Measurements from ENCODE around the gene LDB3.

The LDB3 gene

GRCh38 chr10:86647773-86648703, 20.3 kb upstream of the LDB3 start:
- no peak overlapping the region for H3K27ac Mint-ChIP-seq
- no peaks in the 10 kb centered on the region for H3K36me3 Mint-ChIP-seq
- H3K9me3 Mint-ChIP-seq, result no peaks in the 10 kb centered on the region
- H3K27me3 Mint-ChIP-seq, result no peaks in the 10 kb centered on the region
- H3K4me1 Mint-ChIP-seq, result peaks cover 10% of the 10 kb centered on the region
- no peak overlapping the region for H3K4me3 Mint-ChIP-seq

GRCh38 chr10:86648704-86649427, 19.4 kb upstream of the LDB3 start:
- H3K27ac Mint-ChIP-seq, result no peak overlapping the region
- H3K27me3 Mint-ChIP-seq, result no peaks in the 10 kb centered on the region
- H3K36me3 Mint-ChIP-seq, result no peaks in the 10 kb centered on the region
- no peaks in the 10 kb centered on the region for H3K9me3 Mint-ChIP-seq
- peaks cover 3% of the 10 kb centered on the region for H3K4me1 Mint-ChIP-seq
- no peak overlapping the region for H3K4me3 Mint-ChIP-seq

DNA sequence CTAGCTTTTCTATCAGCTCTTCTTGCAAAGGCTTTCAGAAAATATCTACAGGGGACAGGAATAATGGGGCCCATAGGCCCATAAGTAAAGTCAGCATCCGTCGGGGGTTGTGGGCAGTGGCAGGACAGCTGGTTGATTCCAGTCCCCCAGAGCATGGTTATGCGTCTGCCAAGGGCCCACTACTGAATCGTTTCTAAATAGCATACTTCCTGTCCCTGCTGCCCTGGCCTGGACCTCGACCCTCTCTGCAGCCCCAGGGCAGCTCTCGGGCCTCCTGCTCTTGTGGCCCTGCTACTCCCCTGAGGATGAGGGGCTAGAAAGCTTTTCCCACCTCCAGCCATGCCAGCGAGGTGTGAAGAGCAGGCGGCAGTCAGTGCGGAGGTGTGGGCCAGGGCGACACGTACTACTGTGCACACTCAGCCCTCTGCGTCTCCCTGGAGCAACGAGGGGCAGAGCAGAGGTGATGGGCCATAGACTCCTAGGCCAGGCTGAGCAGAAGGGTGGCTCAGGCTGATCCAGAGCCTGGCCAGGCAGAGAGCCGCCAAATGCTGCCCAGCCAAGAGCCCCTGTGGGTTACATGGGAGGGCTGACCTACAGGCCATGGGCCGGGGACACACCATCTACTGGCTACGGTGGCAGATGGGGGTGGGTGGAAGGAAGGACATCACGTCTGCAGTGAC, 18.7 kb upstream of the LDB3 start:
- H3K36me3 Mint-ChIP-seq, result no peaks in the 10 kb centered on the region
- H3K4me1 Mint-ChIP-seq, result no peaks in the 10 kb centered on the region
- H3K27ac Mint-ChIP-seq, result no peak overlapping the region
- no peaks in the 10 kb centered on the region for H3K9me3 Mint-ChIP-seq
- no peaks in the 10 kb centered on the region for H3K27me3 Mint-ChIP-seq
- no peak overlapping the region for H3K4me3 Mint-ChIP-seq

- H3K9me3 Mint-ChIP-seq, result no peaks in the 10 kb centered on the region
- H3K27ac Mint-ChIP-seq, result no peak overlapping the region
- H3K36me3 Mint-ChIP-seq, result no peaks in the 10 kb centered on the region
- H3K4me1 Mint-ChIP-seq, result no peaks in the 10 kb centered on the region
- H3K27me3 Mint-ChIP-seq, result no peaks in the 10 kb centered on the region
- H3K4me3 Mint-ChIP-seq, result no peak overlapping the region
Measured at GRCh38 chr10:86650151-86650550, 18.2 kb upstream of the LDB3 start.

DNA sequence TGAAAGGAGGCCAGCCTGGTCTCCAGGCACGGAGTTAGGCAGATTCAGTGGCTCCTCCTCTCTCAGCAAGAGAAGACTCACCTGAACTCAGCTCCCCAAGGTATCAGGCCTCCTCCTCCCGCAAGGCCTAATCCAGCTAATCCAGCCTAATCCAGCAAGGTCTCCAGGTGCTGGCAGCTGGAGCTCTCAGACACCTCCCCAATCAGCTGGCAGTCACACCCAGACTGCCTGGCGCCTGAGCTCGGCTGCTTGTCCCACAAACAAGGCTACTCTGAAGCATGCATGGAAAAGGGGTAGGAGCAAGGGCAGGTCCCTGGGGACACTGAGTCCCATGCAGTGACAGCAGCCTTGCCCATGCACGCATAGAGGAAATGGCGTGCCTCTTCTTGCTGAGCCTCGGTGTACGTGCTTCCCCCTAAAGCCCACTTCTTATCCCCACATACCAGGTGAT, 17.3 kb upstream of the LDB3 start:
- H3K4me1 Mint-ChIP-seq, result no peaks in the 10 kb centered on the region
- no peaks in the 10 kb centered on the region for H3K27me3 Mint-ChIP-seq

GRCh38 chr10:86651631-86652331, 16.5 kb upstream of the LDB3 start:
- H3K4me3 Mint-ChIP-seq, result no peak overlapping the region
- H3K27ac Mint-ChIP-seq, result no peak overlapping the region
- H3K36me3 Mint-ChIP-seq, result no peaks in the 10 kb centered on the region
- no peaks in the 10 kb centered on the region for H3K9me3 Mint-ChIP-seq
- H3K4me1 Mint-ChIP-seq, result no peaks in the 10 kb centered on the region
- H3K27me3 Mint-ChIP-seq, result no peaks in the 10 kb centered on the region

More for the DNA sequence above, 17.3 kb upstream of the LDB3 start:
- H3K27ac Mint-ChIP-seq, result no peak overlapping the region
- H3K9me3 Mint-ChIP-seq, result no peaks in the 10 kb centered on the region
- H3K36me3 Mint-ChIP-seq, result no peaks in the 10 kb centered on the region
- H3K4me3 Mint-ChIP-seq, result no peak overlapping the region

DNA sequence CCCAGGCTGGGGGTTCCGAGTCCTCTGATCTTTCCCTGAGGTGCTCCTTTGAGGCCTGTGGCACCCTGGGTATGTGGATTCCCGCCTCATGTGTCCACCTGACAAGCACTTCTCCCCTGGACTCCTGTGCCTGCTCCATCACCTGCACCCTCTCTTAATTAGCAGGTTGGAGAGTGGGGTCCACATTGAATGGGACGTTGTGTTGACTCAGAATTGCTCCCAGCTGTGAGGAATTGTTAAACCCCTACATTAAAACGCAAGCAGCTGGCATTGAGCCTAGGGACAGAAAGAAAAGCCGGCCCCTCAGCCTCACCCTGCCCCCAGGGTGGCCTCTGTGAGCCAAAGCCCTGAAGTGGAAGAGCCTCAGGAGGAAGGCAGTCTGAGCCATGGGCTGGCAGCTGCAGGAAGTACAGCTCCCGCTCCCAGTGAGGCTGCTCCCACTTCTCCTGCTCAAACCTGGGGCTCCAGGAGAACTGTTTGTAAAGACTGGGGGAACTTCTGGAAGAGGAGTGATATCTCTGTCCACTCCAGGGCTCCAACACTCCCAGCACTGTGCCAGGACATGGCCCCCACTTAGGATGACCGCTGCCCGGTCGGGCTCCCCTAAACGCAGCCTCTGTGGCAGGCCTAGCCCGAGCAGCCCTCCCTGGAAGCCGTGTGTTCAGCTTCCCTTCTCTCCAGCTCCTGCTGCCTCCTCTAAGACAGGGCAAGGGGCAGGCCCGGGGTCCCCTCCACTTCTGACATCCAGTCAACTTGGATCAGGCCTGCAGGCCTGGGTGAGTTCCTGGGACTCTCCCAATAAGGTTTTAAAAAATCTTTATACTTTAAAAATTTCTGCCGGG, 15.7 kb upstream of the LDB3 start:
- H3K9me3 Mint-ChIP-seq, result no peaks in the 10 kb centered on the region
- H3K27ac Mint-ChIP-seq, result no peak overlapping the region
- no peaks in the 10 kb centered on the region for H3K36me3 Mint-ChIP-seq
- H3K4me1 Mint-ChIP-seq, result no peaks in the 10 kb centered on the region
- H3K27me3 Mint-ChIP-seq, result no peaks in the 10 kb centered on the region
- H3K4me3 Mint-ChIP-seq, result no peak overlapping the region

DNA sequence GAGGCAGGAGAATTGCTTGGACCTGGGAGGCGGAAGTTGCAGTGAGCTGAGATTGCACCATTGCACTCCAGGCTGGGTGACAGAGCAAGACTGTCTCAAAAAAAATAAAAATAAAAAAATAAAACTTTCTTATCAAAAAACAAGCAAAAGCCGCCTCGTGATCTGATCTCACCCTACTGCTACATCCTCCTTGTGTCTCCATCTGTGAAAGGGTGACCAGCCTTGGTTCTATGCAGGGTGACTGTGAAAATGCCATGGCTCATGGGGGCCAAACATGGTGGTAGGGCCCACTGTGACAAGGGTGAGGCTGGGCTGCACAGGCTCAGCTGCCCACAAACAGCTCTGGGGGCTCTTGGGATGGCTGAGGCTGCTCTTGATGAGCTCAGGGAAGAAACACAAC, 14.9 kb upstream of the LDB3 start:
- no peak overlapping the region for H3K4me3 Mint-ChIP-seq
- no peaks in the 10 kb centered on the region for H3K9me3 Mint-ChIP-seq
- H3K36me3 Mint-ChIP-seq, result no peaks in the 10 kb centered on the region
- H3K27ac Mint-ChIP-seq, result no peak overlapping the region
- H3K27me3 Mint-ChIP-seq, result no peaks in the 10 kb centered on the region
- no peaks in the 10 kb centered on the region for H3K4me1 Mint-ChIP-seq

DNA sequence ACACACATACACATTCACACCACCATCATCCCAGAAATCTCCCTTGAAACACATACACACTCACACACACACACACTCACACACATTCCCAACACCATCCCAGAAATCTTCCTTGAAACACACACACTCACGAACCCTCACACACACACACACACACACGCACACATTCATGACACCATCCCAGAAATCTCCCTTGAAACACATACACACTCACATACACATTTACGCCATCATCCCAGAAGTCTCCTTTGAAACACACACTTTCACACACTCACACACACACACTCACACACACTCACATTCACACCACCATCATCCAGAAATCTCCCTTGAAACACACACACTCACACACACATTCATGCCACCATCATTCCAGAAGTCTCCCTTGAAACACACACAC, 14.3 kb upstream of the LDB3 start:
- Mint-ChIP-seq H3K36me3 (no peaks in the 10 kb centered on the region), H3K27me3 (no peaks in the 10 kb centered on the region), H3K4me3 (no peak overlapping the region), H3K9me3 (no peaks in the 10 kb centered on the region), H3K4me1 (no peaks in the 10 kb centered on the region), H3K27ac (no peak overlapping the region)

GRCh38 chr10:86654411-86655172, 13.7 kb upstream of the LDB3 start, which contains the start of gene OPN4:
Gene OPN4, plus strand, starts transcription at chr10:86654547. Its CDS starts 237 bp downstream, at chr10:86654784.
- Mint-ChIP-seq H3K4me1 (no peaks in the 10 kb centered on the region), H3K9me3 (no peaks in the 10 kb centered on the region), H3K36me3 (no peaks in the 10 kb centered on the region), H3K27me3 (no peaks in the 10 kb centered on the region), H3K27ac (no peak within 1 kb of the TSS), H3K4me3 (no peak within 1 kb of the TSS)

DNA sequence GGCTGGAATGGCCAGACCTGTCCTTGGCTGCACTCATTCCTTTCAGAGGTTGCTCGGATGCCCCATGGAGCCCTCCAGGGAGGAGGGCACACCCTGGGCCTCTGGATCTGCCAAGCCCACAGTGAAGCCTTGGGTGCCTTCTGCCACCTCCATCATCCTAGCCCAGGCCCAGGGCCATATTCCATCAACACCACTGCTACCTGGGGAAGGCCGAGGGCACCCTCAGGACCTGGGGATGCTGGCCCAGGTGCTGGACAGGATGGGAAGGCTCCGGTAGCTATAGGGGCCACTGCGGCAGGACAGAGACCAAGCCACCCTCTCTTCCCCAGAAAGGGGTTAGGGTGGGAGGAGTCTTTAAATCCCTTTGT, 13.2 kb upstream of the LDB3 start:
- H3K4me3 Mint-ChIP-seq, result no peak overlapping the region
- no peak overlapping the region for H3K27ac Mint-ChIP-seq
- H3K4me1 Mint-ChIP-seq, result no peaks in the 10 kb centered on the region
- H3K9me3 Mint-ChIP-seq, result no peaks in the 10 kb centered on the region
- no peaks in the 10 kb centered on the region for H3K36me3 Mint-ChIP-seq
- H3K27me3 Mint-ChIP-seq, result no peaks in the 10 kb centered on the region

DNA sequence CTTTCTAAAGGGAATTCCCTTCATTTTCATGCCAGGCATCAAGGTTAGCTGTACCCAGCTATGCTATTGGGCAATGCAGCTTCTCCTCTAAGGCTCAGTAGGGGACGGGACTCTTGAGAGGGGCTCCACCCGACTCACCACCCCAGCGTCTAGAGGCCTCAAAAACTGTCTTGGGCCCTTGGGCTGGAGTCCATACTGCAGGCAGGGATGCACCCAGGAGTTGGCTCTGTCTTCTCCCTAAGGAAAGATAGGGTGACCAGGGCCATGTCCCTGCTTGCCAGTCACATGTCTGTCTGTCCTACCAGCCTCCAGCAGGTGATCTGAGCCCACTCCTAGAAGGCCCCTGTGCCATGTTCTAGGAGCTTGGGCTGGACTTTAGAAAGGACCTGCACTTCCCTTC, 12.7 kb upstream of the LDB3 start:
- Mint-ChIP-seq H3K9me3 (no peaks in the 10 kb centered on the region), H3K27ac (no peak overlapping the region), H3K4me1 (no peaks in the 10 kb centered on the region), H3K27me3 (no peaks in the 10 kb centered on the region), H3K4me3 (no peak overlapping the region), H3K36me3 (no peaks in the 10 kb centered on the region)

GRCh38 chr10:86657011-86657395, 11.3 kb upstream of the LDB3 start:
- Mint-ChIP-seq H3K4me3 (no peak overlapping the region), H3K4me1 (no peaks in the 10 kb centered on the region), H3K27ac (no peak overlapping the region), H3K36me3 (no peaks in the 10 kb centered on the region), H3K9me3 (no peaks in the 10 kb centered on the region), H3K27me3 (no peaks in the 10 kb centered on the region)

GRCh38 chr10:86657396-86658011, 10.8 kb upstream of the LDB3 start:
- H3K4me1 Mint-ChIP-seq, result no peaks in the 10 kb centered on the region
- H3K9me3 Mint-ChIP-seq, result no peaks in the 10 kb centered on the region
- H3K27me3 Mint-ChIP-seq, result no peaks in the 10 kb centered on the region
- H3K4me3 Mint-ChIP-seq, result no peak overlapping the region
- H3K27ac Mint-ChIP-seq, result no peak overlapping the region
- no peaks in the 10 kb centered on the region for H3K36me3 Mint-ChIP-seq

All from activated naive CD4-positive, alpha-beta T cell treated with anti-CD3 and anti-CD28 coated beads, Interleukin-2, amount 50 U/mL, for 24 hours (primary cell).